Colonic mucosa (tissue), 4 donors: ENCODE measurements around the gene NDST4. TPM values are rescaled to one million over a fixed set of nuclear protein-coding genes. Genes with fewer than 3 reads are reported as not detected.

ENCODE experiments used
- DNase-seq: peaks from one replicate; pipeline ENCODE4 v3.0.0-alpha.2; 2020
- H3K27ac ChIP-seq: fragments of 200-600 bp; one replicate; pipeline ENCODE4 v1.8.0; 2021
- H3K27me3 ChIP-seq: fragments of 200-600 bp; one replicate; pipeline ENCODE4 v1.8.0; 2021
- H3K36me3 ChIP-seq: fragments of 200-600 bp; one replicate; pipeline ENCODE4 v1.8.0; 2021
- H3K4me1 ChIP-seq: fragments of 200-600 bp; one replicate; pipeline ENCODE4 v1.8.0; 2021; ENCODE audit warnings: mild to moderate bottlenecking
- H3K4me3 ChIP-seq: fragments of 200-600 bp; one replicate; pipeline ENCODE4 v1.8.0; 2021
- H3K9ac ChIP-seq, 2 donors: one replicate each; pipeline ENCODE4 v1.7.0; 2013; ENCODE audit warnings: control low read depth in 2 of 2, low read depth in 2 of 2, low read length in 2 of 2
- H3K9me3 ChIP-seq: fragments of 200-600 bp; one replicate; pipeline ENCODE4 v1.8.0; 2021
- CTCF ChIP-seq: fragments of 200-600 bp; IDR thresholded peaks from one replicate; pipeline ENCODE4 v1.8.0; 2022; ENCODE audit warnings: antibody characterized with exemption, mild to moderate bottlenecking
- intact Hi-C: fragments of 100-400 bp; cut with DNase I; formaldehyde crosslinking; loops from one replicate; pipeline ENCODE4 v1.14.1; 2022
- total RNA-seq, 2 donors: library from RNA; stranded (reverse); fragmentation: NEBNext Ultra II Directional in 1 of 2; extraction: Animal tissue kit (Norgen Biotek cat#: 25700) in 1 of 2; gene quantifications; one replicate each; pipeline ENCODE4 v1.2.1, GENCODE V29; 2021
- donor health status: healthy.
- donor health status: DM: no; HTN: no; CAD: no.
- donor health status: DM: no; HTN: no; CAD: no.

Gene NDST4
- total RNA-seq, 2 donors from 2014 or later: 0.13 to 0.20 TPM

DNA sequence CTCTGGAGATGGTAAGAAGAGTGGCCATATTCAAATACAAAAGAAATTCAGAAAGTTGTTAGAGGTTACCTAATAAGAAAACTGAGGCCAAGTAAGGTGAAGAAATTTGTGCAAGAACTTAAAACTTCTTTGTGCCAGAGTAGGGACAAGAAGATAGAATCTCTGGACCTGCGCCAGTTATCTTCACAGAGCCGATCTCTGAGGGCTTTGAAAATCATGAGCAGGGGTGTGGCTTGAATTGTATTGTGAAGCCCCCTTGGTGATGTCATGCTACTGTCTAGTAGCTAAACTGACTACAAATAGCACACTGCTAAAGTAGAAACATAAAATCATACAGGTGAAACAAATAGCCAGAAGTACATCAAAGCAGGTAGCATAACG, 330.2 kb downstream of the NDST4 start:
- no peak overlapping the region for H3K27ac ChIP-seq
- H3K4me1 ChIP-seq: no peaks in the 10 kb centered on the region
- TF ChIP-seq CTCF: no peak
- H3K9me3 ChIP-seq: no peaks in the 10 kb centered on the region
- no peak overlapping the region for H3K9ac ChIP-seq
- no peak for DNase-seq
- H3K27me3 ChIP-seq: no peaks in the 10 kb centered on the region
- no peak overlapping the region for H3K4me3 ChIP-seq
- H3K36me3 ChIP-seq: no peaks in the 10 kb centered on the region
- intact Hi-C loops: no loop called here

- no peak for DNase-seq
- Histone ChIP-seq H3K27me3 (no peaks in the 10 kb centered on the region), H3K9ac (no peak overlapping the region), H3K4me1 (no peaks in the 10 kb centered on the region), H3K4me3 (no peak overlapping the region), H3K9me3 (no peaks in the 10 kb centered on the region), H3K27ac (no peak overlapping the region), H3K36me3 (no peaks in the 10 kb centered on the region)
- intact Hi-C loops: no loop called here
- TF ChIP-seq CTCF: no peak
Measured at GRCh38 chr4:114782415-114783214, 330.8 kb downstream of the NDST4 start.

GRCh38 chr4:114780205-114780604, 333.2 kb downstream of the NDST4 start:
- Histone ChIP-seq H3K9ac (no peak overlapping the region), H3K27me3 (no peaks in the 10 kb centered on the region), H3K4me1 (no peaks in the 10 kb centered on the region), H3K4me3 (no peak overlapping the region), H3K36me3 (no peaks in the 10 kb centered on the region), H3K27ac (no peak overlapping the region), H3K9me3 (no peaks in the 10 kb centered on the region)
- intact Hi-C loops: no loop called here
- TF ChIP-seq CTCF: peak; percentile 28
- no peak for DNase-seq
